Measurements from ENCODE around the gene MKNK1.
A peak's percentile ranks its signal among the peaks of the same experiment; 100 is the strongest.

MKNK1 gene

GRCh38 chr1:46535063-46535462 is 69.0 kb downstream of the MKNK1 start:
- no peak for DNase-seq

- DNase-seq = no peak
Observed at GRCh38 chr1:46533179-46533864, 70.7 kb downstream of the MKNK1 start.

DNA sequence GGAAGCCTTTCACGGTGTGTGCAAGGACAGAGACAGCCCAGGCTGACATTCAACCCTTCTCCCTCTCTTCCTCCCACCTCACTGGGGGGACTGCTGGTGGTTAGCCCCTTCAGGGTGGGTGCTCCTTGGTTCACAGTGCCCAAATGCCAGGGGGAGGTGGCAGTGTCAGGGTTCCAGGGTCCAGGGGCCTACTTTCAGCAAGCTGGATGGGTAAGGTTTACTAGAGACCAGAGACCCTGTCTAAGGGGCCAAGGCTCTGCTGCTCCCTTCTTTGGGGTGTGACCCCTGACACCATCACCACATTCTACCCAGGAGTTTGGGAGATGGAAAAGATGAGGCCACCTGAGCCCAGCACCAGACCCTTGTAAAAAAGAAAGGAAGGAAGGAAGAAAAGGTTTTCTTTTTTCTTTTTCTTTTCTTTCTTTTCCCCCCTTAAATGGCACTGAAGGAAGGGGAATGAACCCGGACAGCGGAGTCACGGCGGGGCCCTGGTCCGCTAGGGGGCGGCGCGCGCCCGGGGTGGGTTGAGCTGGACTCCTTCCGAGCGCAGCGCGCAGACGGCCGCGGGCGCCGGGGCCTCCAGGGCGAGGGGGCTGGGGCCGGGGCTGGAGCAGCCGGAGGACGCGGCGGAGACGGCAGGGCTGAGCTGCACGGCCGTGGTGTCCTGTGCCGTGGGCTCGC is 71.4 kb downstream of the MKNK1 start:
- DNase-seq = peak; percentile 46

DNA sequence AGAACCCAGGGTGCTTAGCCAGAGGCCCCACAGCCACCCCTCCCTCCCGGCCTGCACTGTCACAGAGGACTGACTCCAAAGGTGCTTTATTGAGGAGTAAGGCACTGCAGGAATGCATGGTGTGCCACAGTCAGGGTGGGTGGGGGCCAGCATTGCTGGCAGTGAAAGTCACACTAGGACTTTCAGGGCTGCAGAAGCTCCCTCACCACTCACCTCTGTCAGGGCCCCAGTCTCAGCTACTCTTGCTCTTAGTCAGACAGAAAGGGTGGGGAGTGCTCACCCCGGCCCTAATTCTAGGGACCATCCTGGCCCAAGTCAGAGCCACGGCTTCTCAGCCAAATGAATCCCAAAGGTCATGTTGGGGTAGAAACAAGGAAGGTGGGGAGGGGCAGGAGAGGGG is 72.0 kb downstream of the MKNK1 start:
- DNase-seq = no peak

- no peak for DNase-seq
Observed at GRCh38 chr1:46530791-46531409, 73.2 kb downstream of the MKNK1 start.

DNA sequence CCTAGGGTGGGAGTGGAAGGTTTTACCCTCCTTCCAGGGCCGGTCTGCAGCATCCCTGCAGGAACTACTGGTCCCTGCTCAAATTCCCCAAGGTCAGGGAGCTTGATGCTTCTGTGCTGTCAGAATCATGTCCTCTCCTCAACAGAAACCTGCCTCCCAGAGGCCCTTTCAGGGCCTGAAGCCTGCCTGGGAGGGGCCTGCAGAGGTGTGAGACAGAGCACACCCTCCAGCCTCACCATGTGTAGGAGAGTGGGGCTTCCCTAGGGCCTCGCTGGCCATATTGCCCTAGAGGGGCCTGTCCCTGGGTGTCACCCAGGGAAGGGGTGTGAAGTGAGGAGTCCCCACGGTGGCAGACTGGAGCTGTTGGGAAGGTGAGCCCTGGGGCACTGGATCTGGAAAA is 73.8 kb downstream of the MKNK1 start:
- no peak for DNase-seq

DNA sequence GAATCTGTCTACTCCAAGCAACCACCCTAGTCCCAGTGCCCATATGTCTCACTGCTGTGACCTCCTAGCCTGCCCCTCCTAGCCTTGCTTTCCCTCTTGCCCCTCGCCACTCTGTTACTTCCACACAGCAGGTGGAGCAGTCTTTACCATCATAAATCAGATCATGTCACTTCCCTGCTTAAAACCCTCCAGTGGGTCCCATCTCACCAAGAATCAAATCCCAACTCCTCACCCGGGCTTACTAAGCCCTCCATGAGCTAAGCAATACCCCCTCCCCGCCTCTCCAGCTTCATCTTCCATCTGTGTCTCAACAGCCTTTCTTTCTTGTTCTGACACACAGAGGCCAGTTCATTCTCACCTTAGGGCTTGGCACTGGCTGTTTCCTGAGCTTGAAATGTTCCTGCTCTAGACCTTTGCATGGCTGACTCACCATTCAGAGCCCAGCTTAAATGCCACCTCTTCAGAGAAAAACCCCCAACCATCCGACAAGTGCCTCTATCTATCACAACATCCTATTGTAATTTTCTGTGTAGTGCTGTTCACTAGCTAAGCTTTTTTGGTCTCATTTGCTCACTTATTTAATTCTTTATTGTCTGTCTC is 74.9 kb downstream of the MKNK1 start:
- DNase-seq = no peak

DNA sequence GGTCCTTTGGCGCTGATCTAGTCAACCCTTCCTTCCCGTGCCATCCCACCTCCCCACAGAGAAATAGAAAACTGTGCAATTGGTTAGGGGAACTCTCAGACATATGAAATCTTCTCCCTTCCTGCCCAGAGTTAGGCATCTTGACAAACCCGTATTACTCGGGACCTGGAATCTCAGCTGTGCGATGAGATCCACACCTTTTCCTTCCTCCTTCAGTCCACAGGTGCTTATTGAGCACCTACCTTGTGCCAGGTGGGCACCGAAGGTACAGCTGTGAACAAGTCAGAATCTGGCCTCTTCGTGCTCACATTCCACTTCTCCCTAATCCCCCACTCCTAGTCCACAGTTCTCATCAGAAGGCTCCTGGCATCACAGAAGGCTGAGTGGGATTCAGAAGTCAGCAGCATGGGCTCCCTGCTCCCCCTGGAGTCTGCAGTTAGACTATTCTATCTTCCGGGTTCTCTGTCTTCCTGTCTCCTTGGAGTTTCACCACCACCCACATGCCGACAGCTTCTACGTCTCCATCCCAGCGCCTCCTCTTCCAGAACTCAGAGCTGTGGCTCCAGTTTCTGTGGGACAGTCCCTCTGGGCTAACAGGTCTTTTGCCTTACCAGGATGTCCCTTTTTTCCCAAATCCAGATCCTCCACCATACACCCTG is 75.6 kb downstream of the MKNK1 start:
- no peak for DNase-seq

DNA sequence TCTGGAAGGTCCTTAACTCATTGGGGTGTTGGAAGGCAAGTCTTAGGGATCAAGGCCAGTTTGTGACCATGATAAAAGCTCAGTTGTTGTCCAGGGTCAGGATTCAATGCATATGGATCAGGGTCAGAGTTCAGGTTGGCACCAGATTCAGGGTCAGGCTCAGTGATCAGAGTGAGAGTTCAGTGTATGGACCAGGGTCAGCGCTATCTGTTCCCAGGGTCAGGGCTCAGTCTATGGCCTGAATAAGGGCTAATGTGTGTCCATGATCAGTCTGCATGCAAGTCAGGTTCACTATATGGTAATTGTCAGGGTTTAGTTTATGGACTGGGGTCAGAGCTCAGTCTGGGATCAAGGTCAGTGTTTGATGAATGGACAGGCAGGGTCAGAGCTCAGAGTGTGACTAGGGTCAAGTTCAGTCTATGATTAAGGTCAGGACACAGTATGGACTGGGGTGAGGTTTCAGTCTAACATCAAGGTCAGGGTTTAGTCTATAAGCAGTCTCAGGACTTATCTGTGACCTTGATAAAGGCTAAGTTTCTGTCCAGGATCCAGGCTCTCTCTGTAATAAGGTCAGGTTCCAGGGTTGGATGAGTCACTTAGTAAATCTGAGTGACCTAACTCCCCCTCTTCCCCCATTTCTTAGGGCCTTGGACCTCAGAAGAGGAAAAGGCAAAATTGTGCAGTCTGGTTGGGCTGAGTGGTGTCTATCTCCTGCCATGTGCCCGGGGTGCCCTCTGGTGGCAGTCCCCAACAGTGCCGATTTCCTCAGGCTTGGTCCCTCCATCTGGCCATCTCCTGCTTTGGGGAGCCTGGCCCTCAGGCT is 76.4 kb downstream of the MKNK1 start:
- DNase-seq = peak; percentile 74

DNA sequence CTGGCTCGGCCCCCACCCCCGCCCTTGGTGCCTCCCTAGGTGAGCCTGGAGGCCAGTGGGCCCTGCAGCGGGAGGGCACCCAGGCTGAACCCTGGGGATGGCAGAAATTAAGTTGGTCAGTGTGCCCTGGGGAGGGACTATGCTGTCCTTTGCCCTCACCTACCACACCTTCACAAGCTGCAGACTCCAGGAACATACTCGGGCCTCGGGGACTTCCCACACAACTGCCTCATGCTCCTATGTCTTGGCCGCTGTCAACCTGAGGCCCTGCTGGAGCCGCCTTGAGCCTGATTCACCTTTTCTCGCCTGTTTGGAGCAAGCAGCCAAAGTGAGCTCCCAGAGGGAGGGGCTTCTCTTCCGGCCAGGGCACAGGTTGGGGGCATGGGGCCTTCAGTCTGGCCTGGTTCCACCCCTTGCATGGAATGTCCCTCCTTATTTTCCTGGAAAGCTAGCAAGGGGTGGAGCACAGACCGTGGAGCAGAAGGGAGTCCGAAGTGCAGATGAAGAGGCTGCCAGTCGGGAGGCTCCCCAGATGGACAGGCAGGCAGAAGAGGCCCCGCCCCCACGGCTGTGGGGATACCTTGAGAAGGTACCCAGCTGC is 77.3 kb downstream of the MKNK1 start:
- no peak for DNase-seq

- no peak for DNase-seq
Observed at GRCh38 chr1:46526013-46526690, 77.9 kb downstream of the MKNK1 start.

GRCh38 chr1:46525253-46525983 is 78.7 kb downstream of the MKNK1 start:
- no peak for DNase-seq

- DNase-seq = no peak
Observed at GRCh38 chr1:46524843-46525242, 79.2 kb downstream of the MKNK1 start.

DNA sequence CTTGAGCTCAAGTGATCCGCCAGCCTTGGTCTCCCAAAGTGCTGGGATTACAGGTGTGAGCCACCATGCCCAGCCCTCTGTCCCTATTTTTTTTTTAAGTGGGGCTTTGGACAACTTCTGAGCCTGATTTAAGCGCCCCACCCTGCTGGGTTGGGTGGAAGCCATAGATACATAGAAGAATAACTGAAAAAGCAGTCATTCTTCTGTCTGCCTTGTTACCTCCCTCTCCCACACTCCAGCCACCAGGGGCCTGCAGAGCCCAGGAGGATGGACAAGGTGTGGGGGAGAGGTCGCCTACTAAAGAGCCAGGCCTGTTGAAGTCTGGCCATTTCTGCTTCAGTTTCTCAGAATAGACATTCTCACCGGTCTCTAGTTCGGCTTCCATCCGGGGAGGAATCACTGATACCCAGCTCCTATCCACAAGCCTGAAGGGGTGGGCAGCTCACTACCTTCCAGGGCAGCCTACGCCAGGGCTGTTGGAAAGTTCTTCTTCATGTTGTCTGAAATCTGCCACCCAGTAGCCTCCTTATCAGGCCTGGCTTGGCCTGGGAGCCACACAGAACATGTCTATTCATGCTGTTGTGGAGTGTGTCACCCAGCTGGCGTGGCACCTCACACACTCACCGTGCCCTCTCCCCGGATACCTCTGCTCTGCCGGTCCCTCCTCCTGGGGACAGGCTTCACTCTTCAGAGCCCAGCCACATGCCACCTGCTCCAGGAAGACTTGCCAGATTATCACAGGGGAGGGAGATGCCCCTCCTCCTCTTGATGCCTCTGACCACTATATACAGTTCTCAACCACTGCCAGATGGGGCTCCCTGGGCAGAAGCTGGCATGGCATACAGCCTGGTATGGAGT is 80.3 kb downstream of the MKNK1 start:
- peak; percentile 32 for DNase-seq

DNA sequence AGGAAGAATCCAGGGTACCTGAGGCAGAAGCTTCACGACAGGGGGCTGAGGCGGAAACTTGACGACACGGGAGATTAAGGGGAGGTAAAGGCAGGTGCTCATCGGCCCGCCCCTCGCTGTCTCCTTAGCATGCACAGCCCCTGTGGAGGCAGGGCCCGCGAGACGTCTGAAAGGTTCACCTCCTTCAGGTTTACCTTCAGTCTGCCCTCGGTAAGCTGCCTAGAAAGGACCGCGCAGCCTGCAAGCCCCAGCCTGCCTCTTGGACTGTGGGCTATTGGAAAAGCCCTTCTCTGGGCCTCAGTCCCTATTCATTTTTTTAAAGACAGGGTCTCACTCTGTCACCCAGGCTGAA is 81.1 kb downstream of the MKNK1 start:
- DNase-seq = no peak

GRCh38 chr1:46522184-46522968 is 81.7 kb downstream of the MKNK1 start:
- DNase-seq = no peak

GRCh38 chr1:46521414-46521813 is 82.7 kb downstream of the MKNK1 start:
- DNase-seq = no peak

- DNase-seq = no peak
Observed at GRCh38 chr1:46520063-46520911, 83.8 kb downstream of the MKNK1 start.

Measured in NCI-H1694 treated with DMSO at 0.1 percent for 48 hours (cell line).